Erythroblast (primary cell): ENCODE data around the gene CCNB1IP1.

ENCODE experiments used
- GATA1 ChIP-seq: IDR thresholded peaks from 2 replicates; pipeline ENCODE4 v1.6.1; 2011; ENCODE audit warnings: low read depth, mild to moderate bottlenecking, control low read depth, low read length, moderate library complexity
- POLR2A ChIP-seq: IDR thresholded peaks from 2 replicates; pipeline ENCODE4 v1.6.1; 2011; ENCODE audit warnings: mild to moderate bottlenecking, low read length

GRCh38 chr14:20329355-20329754 is 3.7 kb downstream of the CCNB1IP1 start:
- TF ChIP-seq POLR2A (no peak), GATA1 (no peak)
